Trophoblast cell (in vitro differentiated cells and primary cell): ENCODE measurements around the gene HPSE2.
A peak's percentile ranks its signal among the peaks of the same experiment; 100 is the strongest.

Experiments used
- DNase-seq, 2 donors: peaks; one replicate each; pipeline ENCODE4 v3.0.0-alpha.2; 2016
- H2AFZ ChIP-seq: 2 replicates; pipeline ENCODE4 v1.6.1; 2013; ENCODE audit warnings: low read length, moderate library complexity, mild to moderate bottlenecking; ENCODE audit not compliant: insufficient read depth, poor library complexity
- H2AK5ac ChIP-seq: 2 replicates; pipeline ENCODE4 v1.6.1; 2013; ENCODE audit warnings: mild to moderate bottlenecking, low read length
- H2BK120ac ChIP-seq: 2 replicates; pipeline ENCODE4 v1.6.1; 2013; ENCODE audit warnings: low read length, mild to moderate bottlenecking, moderate library complexity; ENCODE audit not compliant: insufficient read depth, poor library complexity
- H2BK12ac ChIP-seq: 2 replicates; pipeline ENCODE4 v1.6.1; 2013; ENCODE audit warnings: mild to moderate bottlenecking, low read length, moderate library complexity
- H2BK5ac ChIP-seq: 2 replicates; pipeline ENCODE4 v1.6.1; 2013; ENCODE audit warnings: low read length, low read depth, moderate library complexity, mild to moderate bottlenecking; ENCODE audit not compliant: poor library complexity
- H3K14ac ChIP-seq: 2 replicates; pipeline ENCODE4 v1.6.1; 2013; ENCODE audit warnings: mild to moderate bottlenecking, low read length
- H3K18ac ChIP-seq: 2 replicates; pipeline ENCODE4 v1.6.1; 2013; ENCODE audit warnings: mild to moderate bottlenecking, low read length
- H3K23ac ChIP-seq: 2 replicates; pipeline ENCODE4 v1.6.1; 2013; ENCODE audit warnings: low read length
- H3K27ac ChIP-seq: 2 replicates; pipeline ENCODE4 v1.5.1; 2013; ENCODE audit warnings: low read depth, mild to moderate bottlenecking, inconsistent platforms, low read length, moderate library complexity
- H3K27me3 ChIP-seq: 2 replicates; pipeline ENCODE4 v1.6.1; 2013; ENCODE audit warnings: inconsistent platforms, mild to moderate bottlenecking, low read length, moderate library complexity; ENCODE audit not compliant: insufficient read depth
- H3K36me3 ChIP-seq, 2 experiments: 1 replicate in 1 of 2; 2 replicates in 1 of 2; pipeline ENCODE4 v1.6.1; 2013; ENCODE audit warnings: low read length in 2 of 2, mild to moderate bottlenecking in 2 of 2, moderate library complexity in 1 of 2; ENCODE audit not compliant: insufficient read depth in 2 of 2, control insufficient read depth in 1 of 2
- H3K4ac ChIP-seq: 2 replicates; pipeline ENCODE4 v1.6.1; 2013; ENCODE audit warnings: low read depth, mild to moderate bottlenecking, low read length, moderate library complexity
- H3K4me1 ChIP-seq, 2 experiments: 1 replicate in 1 of 2; 2 replicates in 1 of 2; pipeline ENCODE4 v1.6.1; 2013; ENCODE audit warnings: low read length in 2 of 2, mild to moderate bottlenecking in 2 of 2, moderate library complexity in 1 of 2; ENCODE audit not compliant: insufficient read depth in 2 of 2, control insufficient read depth in 1 of 2
- H3K4me2 ChIP-seq: 2 replicates; pipeline ENCODE4 v1.6.1; 2013; ENCODE audit warnings: inconsistent platforms, mild to moderate bottlenecking, low read length, moderate library complexity
- H3K4me3 ChIP-seq: 2 replicates; pipeline ENCODE4 v1.5.1; 2013; ENCODE audit warnings: mild to moderate bottlenecking, low read depth, low read length, inconsistent platforms
- H3K79me1 ChIP-seq: one replicate; pipeline ENCODE4 v1.6.1; 2013; ENCODE audit warnings: low read length
- H3K79me2 ChIP-seq: 2 replicates; pipeline ENCODE4 v1.6.1; 2013; ENCODE audit warnings: low read length, mild to moderate bottlenecking; ENCODE audit not compliant: control insufficient read depth, insufficient read depth, poor library complexity
- H3K9ac ChIP-seq: 2 replicates; pipeline ENCODE4 v1.6.1; 2013; ENCODE audit warnings: mild to moderate bottlenecking, low read length
- H3K9me3 ChIP-seq: 2 replicates; pipeline ENCODE4 v1.6.1; 2013; ENCODE audit warnings: low read depth, mild to moderate bottlenecking, control low read depth, inconsistent platforms, low read length; ENCODE audit not compliant: insufficient read depth
- H4K12ac ChIP-seq: 2 replicates; pipeline ENCODE4 v1.6.1; 2013; ENCODE audit warnings: low read depth, mild to moderate bottlenecking, low read length, moderate library complexity
- H4K8ac ChIP-seq: 2 replicates; pipeline ENCODE4 v1.6.1; 2013; ENCODE audit warnings: low read depth, mild to moderate bottlenecking, low read length, moderate library complexity
- H4K91ac ChIP-seq: one replicate; pipeline ENCODE4 v1.6.1; 2013; ENCODE audit warnings: low read depth, mild to moderate bottlenecking, low read length, moderate library complexity
- WGBS: extraction: QIAGEN DNeasy Blood & Tissue Kit; methylation state at CpG from one replicate; pipeline ENCODE4 v1.1.7; 2013; ENCODE audit warnings: missing lambda C conversion rate; ENCODE audit not compliant: insufficient read length, insufficient coverage; ENCODE audit errors: extremely low coverage; 5-methylcytosine and 5-hydroxymethylcytosine counted together

Gene HPSE2

GRCh38 chr10:98921316-98921715 is 314.3 kb downstream of the HPSE2 start:
- Histone ChIP-seq H3K4me2 (no peak overlapping the region), H3K23ac (no peak overlapping the region), H2AK5ac (no peak overlapping the region), H3K18ac (no peak overlapping the region), H2BK5ac (no peak overlapping the region), H3K14ac (no peak overlapping the region), H3K79me2 (no peaks in the 10 kb centered on the region), H2AFZ (no peak overlapping the region), H2BK12ac (no peak overlapping the region), H3K36me3 (no peaks in the 10 kb centered on the region), H4K91ac (no peak overlapping the region), H2BK120ac (no peak overlapping the region), H3K9ac (no peak overlapping the region), H3K4me3 (no peak overlapping the region), H3K4me1 (no peaks in the 10 kb centered on the region), H3K27ac (no peak overlapping the region), H4K8ac (no peak overlapping the region), H3K9me3 (no peaks in the 10 kb centered on the region), H3K4ac (no peak overlapping the region), H3K27me3 (no peaks in the 10 kb centered on the region), H3K79me1 (no peaks in the 10 kb centered on the region), H4K12ac (no peak overlapping the region)
- DNase-seq = no peak
- WGBS = no CpG with 5 or more reads among the region's 2 CpGs

- H3K23ac ChIP-seq = no peak overlapping the region
- no peak overlapping the region for H3K27ac ChIP-seq
- H2AFZ ChIP-seq = no peak overlapping the region
- WGBS = no CpG with 5 or more reads among the region's 2 CpGs
- no peak overlapping the region for H3K9ac ChIP-seq
- H2BK5ac ChIP-seq = no peak overlapping the region
- no peak overlapping the region for H4K12ac ChIP-seq
- H4K91ac ChIP-seq = no peak overlapping the region
- H2BK12ac ChIP-seq = no peak overlapping the region
- H3K14ac ChIP-seq = no peak overlapping the region
- H3K27me3 ChIP-seq = no peaks in the 10 kb centered on the region
- H3K9me3 ChIP-seq = no peaks in the 10 kb centered on the region
- DNase-seq = peak in 1 of 2 donors; percentile 29
- no peaks in the 10 kb centered on the region for H3K79me2 ChIP-seq
- H4K8ac ChIP-seq = no peak overlapping the region
- H2AK5ac ChIP-seq = no peak overlapping the region
- H3K36me3 ChIP-seq = no peaks in the 10 kb centered on the region
- no peaks in the 10 kb centered on the region for H3K79me1 ChIP-seq
- H3K4me2 ChIP-seq = no peak overlapping the region
- no peak overlapping the region for H3K4ac ChIP-seq
- no peaks in the 10 kb centered on the region for H3K4me1 ChIP-seq
- H3K4me3 ChIP-seq = no peak overlapping the region
- H3K18ac ChIP-seq = no peak overlapping the region
- H2BK120ac ChIP-seq = no peak overlapping the region
Measured at GRCh38 chr10:98920807-98921206, 314.8 kb downstream of the HPSE2 start.

GRCh38 chr10:98920360-98920759 is 315.3 kb downstream of the HPSE2 start:
- no peak overlapping the region for H3K23ac ChIP-seq
- H3K36me3 ChIP-seq = no peaks in the 10 kb centered on the region
- H3K79me1 ChIP-seq = no peaks in the 10 kb centered on the region
- H2AK5ac ChIP-seq = no peak overlapping the region
- no peak overlapping the region for H3K4me3 ChIP-seq
- no peak overlapping the region for H4K12ac ChIP-seq
- no peak overlapping the region for H3K14ac ChIP-seq
- H3K4me2 ChIP-seq = no peak overlapping the region
- no peaks in the 10 kb centered on the region for H3K27me3 ChIP-seq
- H4K8ac ChIP-seq = no peak overlapping the region
- H3K4me1 ChIP-seq = no peaks in the 10 kb centered on the region
- no peak overlapping the region for H3K27ac ChIP-seq
- H3K9ac ChIP-seq = no peak overlapping the region
- H2BK5ac ChIP-seq = no peak overlapping the region
- DNase-seq = no peak
- no peak overlapping the region for H4K91ac ChIP-seq
- H2BK120ac ChIP-seq = no peak overlapping the region
- H2AFZ ChIP-seq = no peak overlapping the region
- H3K9me3 ChIP-seq = no peaks in the 10 kb centered on the region
- no peaks in the 10 kb centered on the region for H3K79me2 ChIP-seq
- no peak overlapping the region for H2BK12ac ChIP-seq
- H3K4ac ChIP-seq = no peak overlapping the region
- H3K18ac ChIP-seq = no peak overlapping the region

- no CpG with 5 or more reads among the region's 2 CpGs for WGBS
- Histone ChIP-seq H4K12ac (no peak overlapping the region), H3K9me3 (no peaks in the 10 kb centered on the region), H3K9ac (no peak overlapping the region), H2BK5ac (no peak overlapping the region), H3K79me1 (no peaks in the 10 kb centered on the region), H2BK120ac (no peak overlapping the region), H2BK12ac (no peak overlapping the region), H3K36me3 (no peaks in the 10 kb centered on the region), H3K4me2 (no peak overlapping the region), H3K4me3 (no peak overlapping the region), H2AK5ac (no peak overlapping the region), H3K4me1 (no peaks in the 10 kb centered on the region), H3K23ac (no peak overlapping the region), H3K18ac (no peak overlapping the region), H3K79me2 (no peaks in the 10 kb centered on the region), H3K27ac (no peak overlapping the region), H3K14ac (no peak overlapping the region), H4K91ac (no peak overlapping the region), H2AFZ (no peak overlapping the region), H3K4ac (no peak overlapping the region), H3K27me3 (no peaks in the 10 kb centered on the region), H4K8ac (no peak overlapping the region)
- DNase-seq = no peak
Measured at GRCh38 chr10:98919899-98920298, 315.8 kb downstream of the HPSE2 start.
